ENCODE data around the gene RAB29.
"Not testable (repeated sequence)": the region's sequence is repeated elsewhere in the genome, so short reads cannot be mapped to it uniquely, and the experiment has no call there.

The RAB29 gene

GRCh38 chr1:205760606-205761005 is 14.7 kb downstream of the RAB29 start:
- no peak for DNase-seq

- DNase-seq: no peak
Observed at GRCh38 chr1:205756552-205756951, 18.7 kb downstream of the RAB29 start.

- DNase-seq: no peak
Observed at GRCh38 chr1:205754857-205755256, 20.4 kb downstream of the RAB29 start.

- no peak for DNase-seq
Observed at GRCh38 chr1:205751036-205751651, 24.1 kb downstream of the RAB29 start.

GRCh38 chr1:205750138-205751035 is 24.9 kb downstream of the RAB29 start, which contains the start of gene NUCKS1:
NUCKS1 (minus strand) TSS chr1:205750182; CDS start chr1:205749973, 209 bp downstream.
- peak; percentile 98 for DNase-seq

DNA sequence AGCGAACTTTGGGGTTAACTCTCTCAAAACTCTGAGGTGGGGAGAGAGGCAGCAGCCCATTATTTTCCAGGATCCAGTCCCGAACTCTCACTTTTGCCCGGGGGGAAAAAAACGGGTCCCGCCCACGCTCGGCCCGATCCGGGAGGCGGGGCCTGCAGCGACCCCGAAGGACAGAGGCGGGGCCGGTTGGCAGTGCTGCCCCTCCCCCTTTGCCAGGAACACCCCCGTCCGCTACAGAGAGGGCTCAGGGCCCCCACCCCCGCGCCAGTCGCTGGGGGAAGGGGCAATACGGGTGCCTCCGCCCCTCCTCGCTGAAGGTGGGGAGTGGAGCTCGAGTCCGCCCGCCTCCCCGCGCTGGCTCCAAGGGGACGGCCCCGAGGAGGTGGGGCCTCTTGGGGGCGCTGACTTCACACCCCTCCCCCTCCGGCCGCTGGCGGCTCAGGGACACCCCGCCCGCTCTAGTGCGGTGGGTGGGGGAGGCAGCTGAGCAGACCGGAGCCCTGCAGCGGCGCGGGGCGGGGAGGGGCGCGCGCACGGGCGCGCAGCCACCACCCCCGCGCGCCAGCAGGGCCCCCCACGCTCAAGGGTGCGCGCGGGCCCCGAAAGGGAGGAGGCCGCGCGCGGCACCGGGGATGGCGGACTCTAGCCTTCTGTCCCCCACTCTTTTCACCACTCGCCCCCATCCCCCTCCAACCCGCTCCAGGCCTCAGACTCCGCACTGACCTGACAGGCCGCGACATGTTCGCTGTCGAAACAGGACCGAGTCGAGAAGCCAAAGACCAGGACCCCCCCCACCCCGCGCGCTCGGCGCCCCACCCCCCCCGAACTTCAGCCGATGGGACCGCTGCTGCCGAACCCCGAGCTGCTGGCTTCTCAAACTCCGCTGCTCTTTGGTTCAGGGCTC is 25.8 kb downstream of the RAB29 start:
- DNase-seq: peak; percentile 97

- no peak for DNase-seq
Observed at GRCh38 chr1:205748403-205749233, 26.7 kb downstream of the RAB29 start.

GRCh38 chr1:205746757-205747412 is 28.4 kb downstream of the RAB29 start:
- DNase-seq: no peak

- DNase-seq: no peak
Observed at GRCh38 chr1:205744403-205744802, 30.9 kb downstream of the RAB29 start.

DNA sequence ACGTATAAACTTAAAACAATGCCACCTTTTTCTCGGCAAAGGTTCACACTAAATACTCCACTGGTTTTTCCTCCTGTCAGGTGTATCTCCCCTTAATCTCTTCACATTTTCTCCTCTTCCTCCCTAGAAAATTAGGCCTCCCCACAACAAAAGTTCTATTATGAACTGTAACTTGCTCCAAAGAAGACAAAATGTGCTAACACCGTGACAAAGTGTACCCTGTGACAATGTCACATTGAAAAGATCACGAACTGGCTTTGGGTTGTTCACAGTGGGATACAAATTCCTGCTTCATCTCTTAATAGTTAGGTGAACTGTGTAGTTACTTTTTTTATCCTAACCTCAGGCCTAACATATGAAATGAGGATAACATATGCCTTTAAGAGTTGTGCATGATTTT is 31.3 kb downstream of the RAB29 start:
- DNase-seq: no peak

GRCh38 chr1:205741681-205742080 is 33.6 kb downstream of the RAB29 start:
- no peak for DNase-seq

- DNase-seq: no peak
Observed at GRCh38 chr1:205739348-205740160, 35.7 kb downstream of the RAB29 start.

DNA sequence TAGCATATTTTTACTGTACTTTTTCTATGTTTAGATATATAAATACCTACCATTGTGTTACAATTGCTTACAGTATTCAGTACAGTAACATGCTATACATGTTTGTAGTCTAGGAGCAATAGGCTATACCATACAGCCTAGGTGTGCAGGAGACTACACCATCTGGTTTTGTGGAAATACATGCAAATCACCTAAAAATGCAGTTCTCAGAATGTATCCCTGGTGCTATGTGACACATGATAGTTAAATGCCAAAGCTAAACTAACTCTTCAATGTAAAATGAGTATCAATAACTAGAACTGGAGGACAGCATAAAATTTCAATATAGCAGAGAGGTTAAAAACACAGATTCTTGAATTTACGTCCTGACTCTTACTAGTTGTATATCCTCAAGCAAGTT is 40.1 kb downstream of the RAB29 start:
- no peak for DNase-seq

GRCh38 chr1:205733438-205734175 is 41.7 kb downstream of the RAB29 start:
- DNase-seq: no peak

GRCh38 chr1:205729945-205730610 is 45.2 kb downstream of the RAB29 start:
- DNase-seq: no peak

DNA sequence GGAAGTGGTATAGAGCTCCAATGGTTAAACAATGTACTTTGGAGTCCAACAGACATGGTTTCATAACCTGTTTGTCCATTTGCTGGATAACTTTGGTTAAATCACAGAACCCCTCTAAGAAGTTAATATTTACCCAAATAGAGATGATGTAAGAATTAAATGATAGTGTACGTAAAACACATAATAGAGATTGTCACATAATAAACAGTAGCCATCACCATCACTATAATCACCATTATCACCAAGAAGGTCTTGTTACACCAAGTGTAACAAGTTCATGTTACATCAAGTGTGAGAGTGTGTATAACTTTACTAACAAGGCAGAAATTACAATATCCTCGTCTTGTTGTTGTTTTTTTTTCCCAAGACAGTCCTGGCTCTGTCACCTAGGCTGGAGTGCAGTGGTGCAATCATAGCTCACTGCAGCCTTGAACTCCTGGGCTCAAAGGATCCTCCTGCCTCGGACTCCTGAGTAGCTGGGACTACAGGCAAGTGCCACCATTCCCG is 48.6 kb downstream of the RAB29 start:
- DNase-seq: no peak

- no peak for DNase-seq
Observed at GRCh38 chr1:205725514-205725913, 49.8 kb downstream of the RAB29 start.

GRCh38 chr1:205720740-205721139 is 54.5 kb downstream of the RAB29 start:
- DNase-seq: not testable (repeated sequence)

DNA sequence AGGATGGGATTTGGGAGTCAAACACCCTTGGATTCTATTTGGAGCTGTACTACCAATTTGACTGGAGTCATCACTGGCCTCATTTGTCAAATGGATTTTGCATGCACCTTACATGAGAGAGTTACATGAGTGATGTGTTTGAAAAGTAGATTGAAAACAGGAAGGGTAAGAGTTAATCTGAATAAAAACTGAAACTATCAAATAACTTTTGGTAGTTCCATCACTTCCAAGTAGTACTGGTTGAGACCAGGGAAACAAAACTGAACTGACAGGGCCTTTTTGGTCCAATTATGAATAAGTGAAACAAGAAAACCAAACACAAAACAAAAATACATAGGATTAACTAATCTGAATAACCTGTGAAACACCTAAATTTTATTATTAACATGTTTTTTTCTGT is 55.5 kb downstream of the RAB29 start:
- DNase-seq: no peak

Measured in midbrain (tissue), 1 donor.